Glomerular endothelial cell (primary cell): ENCODE data around the gene CSNK1G1. TPM values are rescaled to one million over a fixed set of nuclear protein-coding genes. Genes with fewer than 3 reads are reported as not detected.
A peak's percentile ranks its signal among the peaks of the same experiment; 100 is the strongest.
"Not testable (repeated sequence)": the region's sequence is repeated elsewhere in the genome, so short reads cannot be mapped to it uniquely, and the experiment has no call there.

Experiments used
- DNase-seq: peaks from one replicate; pipeline ENCODE4 v3.0.0-alpha.2; 2011; ENCODE audit warnings: low read depth, low spot score; ENCODE audit errors: extremely low read depth
- total RNA-seq: library from RNA; depleted of rRNA; stranded (reverse); fragments of >200 nt; gene quantifications from 2 replicates; pipeline ENCODE4 v1.2.3, GENCODE V29; 2015

CSNK1G1 gene
- total RNA-seq: 27.2 and 41.9 TPM in 2 replicates

DNA sequence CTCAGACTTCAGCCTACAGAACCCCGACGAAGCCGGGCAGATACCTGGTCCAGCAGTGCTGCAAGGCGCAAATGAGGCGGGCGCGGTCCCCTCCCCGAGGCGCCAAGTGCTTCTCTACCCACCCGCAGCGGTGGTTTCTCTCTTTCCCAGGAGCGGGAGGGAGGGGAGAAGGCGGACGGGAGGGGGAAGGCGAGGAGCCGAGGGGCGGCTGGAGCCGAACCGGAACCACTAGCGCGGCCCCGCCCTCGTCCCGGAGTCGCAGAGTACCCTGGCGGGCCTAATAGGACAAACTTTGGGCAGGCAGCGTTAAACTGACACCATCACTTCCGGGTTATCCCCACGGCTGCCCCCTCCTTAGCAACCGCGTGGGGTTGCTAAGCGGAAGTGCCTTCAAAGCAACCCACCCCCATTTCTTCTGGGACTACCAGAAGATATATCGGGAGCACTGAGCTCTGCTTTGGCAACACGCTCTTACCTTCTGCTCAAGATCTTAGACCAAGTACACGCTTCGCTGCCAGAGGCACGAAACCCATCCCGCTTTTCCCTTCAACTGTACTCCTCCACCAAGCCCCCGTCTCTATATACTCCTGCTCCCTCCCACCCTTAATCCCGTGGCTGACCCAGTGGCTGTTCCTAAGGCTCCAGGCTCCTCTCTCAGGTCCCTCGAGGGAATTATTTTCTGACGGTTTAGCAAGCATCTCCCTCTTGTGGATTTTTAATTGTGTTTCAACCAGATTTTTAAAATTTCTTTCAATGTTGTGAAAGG lies at the start of gene CSNK1G1:
Gene CSNK1G1 (minus strand): TSS at position 230 of the 766 bp plus-strand sequence. CDS start 55,674 bp downstream, outside the sequence.
- DNase-seq: peak; percentile 84

DNA sequence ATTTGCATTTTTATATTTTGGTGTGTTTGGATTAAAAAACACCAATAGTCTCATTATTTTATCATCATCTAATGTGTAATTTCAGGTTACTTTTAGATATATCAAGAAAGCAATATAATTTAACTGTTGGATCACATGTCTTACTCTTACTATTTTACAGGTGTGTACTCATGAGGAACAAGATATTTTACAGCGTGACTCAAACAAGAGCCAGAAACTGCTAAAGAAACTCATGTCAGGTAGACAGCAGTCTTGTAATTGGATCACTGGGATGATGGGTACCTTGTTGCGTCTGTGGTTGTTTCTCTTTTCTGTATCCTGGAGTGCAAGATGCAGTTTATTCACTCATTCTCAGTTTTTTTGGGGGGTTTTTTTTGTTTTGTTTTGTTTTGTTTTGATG lies 44.6 kb upstream of the CSNK1G1 start:
- no peak for DNase-seq

DNA sequence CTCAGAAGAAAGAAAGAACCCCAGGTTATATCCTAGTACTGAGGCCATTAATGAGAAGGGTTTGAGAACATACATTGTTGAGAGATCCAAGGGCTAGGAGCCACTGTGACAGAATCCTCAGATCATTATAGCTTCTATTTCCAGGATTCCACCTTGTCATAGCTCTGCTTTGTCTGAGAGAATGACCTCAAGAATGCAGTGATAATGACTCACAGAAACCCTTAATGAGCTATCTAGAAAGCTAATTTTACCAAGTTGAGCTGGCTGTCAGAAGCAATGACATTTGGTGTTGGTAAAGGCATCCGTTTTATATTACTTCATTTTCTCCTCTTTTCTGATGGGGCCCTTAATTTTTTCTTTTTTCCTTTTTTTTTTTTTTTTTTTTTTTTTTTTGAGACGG lies 42.6 kb upstream of the CSNK1G1 start:
- DNase-seq: no peak

DNA sequence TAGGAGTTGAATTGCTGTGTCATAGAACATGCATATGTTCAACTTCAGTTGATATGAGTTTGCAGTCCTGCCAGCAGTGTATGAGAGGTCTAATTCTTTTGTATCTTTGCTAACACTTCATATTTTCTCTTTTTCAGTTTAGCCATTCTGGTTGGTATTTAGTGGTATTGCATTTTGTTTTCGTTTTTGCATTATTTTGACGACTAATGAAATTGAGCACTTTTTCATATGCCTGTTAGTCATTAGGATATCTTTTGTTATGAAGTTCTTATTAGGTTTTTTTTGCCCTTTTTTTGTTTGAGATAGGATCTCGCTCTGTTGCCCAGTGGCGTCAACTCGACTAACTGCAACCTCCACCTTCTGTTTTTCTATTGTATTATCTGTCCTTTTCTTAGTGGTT lies 40.8 kb upstream of the CSNK1G1 start:
- no peak for DNase-seq

DNA sequence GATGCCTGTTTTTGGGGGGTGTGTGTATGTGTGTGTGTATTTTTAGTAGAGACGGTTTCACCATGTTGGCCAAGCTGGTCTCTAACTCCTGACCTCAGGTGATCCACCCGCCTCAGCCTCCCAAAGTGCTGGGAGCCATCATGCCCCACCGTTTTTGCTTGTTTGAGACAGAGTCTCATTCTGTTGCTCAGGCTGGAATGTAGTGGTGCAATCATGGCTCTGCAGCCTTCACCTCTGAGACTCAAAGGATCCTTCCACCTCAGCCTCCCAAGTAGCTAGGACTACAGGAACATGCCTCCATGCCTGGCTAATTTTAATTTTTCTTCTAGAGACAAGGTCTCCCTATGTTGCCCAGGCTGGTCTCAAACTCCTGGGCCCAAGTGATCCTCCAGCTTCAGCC lies 36.5 kb upstream of the CSNK1G1 start:
- not testable (repeated sequence) for DNase-seq

DNA sequence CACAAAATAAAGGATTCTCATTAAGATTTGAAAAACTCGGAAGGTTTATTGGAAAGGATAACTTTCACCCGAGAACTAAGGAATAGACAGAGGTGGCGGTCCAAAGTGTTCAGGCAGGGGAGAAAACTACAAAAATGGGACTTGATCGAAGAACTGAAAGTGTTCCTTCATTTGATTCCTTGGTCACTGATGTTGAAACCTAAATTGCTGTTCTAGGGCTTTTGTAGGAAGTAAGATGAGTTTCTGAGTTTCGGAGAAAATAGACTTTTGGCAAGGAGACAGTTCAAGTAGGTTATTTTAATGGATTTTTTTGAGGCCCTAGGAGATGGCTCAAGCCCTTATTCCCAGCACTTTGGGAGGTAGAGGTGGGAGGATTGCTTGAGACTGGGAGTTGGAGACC lies 33.1 kb upstream of the CSNK1G1 start:
- no peak for DNase-seq

DNA sequence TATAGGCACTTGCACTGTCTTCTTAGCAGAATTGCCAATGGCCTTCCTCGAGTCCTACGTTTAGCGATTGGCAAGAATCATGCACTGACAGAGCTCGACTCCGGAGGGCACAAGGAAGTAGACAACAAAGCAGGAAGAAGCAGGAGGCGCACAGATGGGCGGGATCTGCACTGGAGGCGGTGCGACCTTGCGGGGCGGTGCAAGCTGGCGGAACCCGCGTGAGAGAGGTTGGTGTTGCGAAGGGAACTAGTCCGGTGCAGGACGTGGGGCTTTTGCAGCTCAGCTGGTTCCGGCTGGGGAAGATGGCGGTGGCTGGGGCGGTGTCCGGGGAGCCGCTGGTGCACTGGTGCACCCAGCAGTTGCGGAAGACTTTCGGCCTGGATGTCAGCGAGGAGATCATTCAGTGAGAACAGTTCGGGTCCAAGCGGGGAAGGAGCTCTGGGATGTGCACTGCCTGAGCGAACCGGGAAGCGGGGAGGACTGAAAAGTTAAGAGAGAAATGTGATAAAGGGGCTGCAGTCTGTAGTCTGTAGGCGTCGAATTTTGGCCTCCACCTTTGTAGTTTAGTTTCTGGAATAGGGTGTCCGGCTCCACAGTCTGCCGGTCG lies 31.7 kb upstream of the CSNK1G1 start, which contains the start of gene TRIP4:
Gene TRIP4 (plus strand): TSS at position 275 of the 607 bp plus-strand sequence. CDS start 28 bp downstream, at position 303.
- DNase-seq: peak; percentile 77

DNA sequence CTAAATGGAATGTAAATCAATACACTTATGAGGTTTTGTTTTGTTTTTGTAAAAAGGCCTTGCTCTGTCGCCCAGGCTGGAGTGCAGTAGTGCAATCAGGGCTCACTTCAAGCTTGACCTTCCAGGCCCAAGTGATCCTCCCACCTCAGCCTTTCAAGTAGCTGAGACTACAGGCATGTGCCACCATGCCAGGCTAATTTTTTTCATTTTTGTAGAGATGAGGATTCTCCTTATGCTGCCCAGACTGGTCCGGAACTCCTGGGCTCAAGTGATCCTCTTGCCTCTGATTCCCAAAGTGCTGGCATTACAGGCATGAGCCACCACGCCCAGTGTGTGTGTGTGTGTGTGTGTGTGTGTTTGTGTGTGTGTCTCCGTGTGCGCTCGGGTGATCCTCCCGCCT lies 30.3 kb upstream of the CSNK1G1 start:
- no peak for DNase-seq

DNA sequence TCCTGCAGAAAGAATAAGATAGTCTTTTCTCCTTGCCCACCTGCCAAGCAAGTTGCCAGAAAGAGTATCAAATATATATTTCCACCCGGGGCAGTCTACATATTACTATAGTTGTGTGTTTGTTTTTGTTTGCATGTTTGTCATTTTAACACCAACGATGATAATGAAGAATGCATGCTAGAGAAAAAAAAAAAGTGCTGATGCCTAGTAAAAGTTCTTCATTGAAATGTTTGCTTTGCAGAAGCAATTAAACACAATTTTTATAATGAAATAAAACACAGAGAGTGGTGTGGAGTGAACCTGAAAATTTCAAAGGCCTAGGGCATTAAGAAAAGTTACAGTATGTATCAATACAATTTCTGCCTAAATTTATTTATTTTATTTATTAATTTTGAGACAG lies 27.8 kb upstream of the CSNK1G1 start:
- DNase-seq: no peak

DNA sequence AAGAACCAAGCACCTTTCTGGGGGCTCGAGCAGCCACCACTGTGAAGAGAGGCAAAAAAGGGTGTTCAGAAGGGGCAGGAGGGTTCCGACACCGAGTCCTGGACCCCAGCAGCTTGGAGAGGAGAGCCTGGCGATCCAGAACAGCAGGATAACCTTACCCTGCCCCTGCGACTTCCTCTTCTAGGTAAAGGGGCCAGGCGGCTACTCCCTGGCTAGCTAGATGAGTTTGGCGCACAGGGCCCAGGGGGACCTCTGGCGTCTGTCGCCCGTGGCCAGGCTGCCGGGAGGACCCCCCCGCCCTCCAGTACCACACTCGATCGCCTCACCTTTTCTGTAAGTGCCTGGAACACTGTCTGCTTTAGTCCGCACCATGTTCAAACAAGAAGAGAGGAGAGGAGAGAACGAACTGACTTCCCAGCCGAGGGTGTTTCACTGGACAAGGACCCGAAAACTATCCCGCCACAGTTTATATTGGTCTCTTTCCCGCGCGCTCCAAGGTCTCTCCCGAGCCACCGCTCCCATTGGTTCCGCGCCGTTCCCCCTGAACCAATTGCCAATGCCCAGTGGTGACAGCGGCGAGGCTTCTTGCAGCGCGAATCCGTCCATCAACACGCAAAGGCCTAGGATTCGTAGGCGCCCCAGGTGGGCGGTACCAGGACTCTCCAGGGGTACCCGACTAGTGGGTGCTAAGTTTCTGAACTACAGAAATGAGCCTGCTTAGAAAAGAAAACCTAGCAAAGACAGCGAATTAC lies 25.2 kb upstream of the CSNK1G1 start, which contains the start of gene PCLAF:
Gene PCLAF (minus strand): TSS at position 442 of the 752 bp plus-strand sequence. CDS start 70 bp downstream, at position 372.
- peak; percentile 64 for DNase-seq

DNA sequence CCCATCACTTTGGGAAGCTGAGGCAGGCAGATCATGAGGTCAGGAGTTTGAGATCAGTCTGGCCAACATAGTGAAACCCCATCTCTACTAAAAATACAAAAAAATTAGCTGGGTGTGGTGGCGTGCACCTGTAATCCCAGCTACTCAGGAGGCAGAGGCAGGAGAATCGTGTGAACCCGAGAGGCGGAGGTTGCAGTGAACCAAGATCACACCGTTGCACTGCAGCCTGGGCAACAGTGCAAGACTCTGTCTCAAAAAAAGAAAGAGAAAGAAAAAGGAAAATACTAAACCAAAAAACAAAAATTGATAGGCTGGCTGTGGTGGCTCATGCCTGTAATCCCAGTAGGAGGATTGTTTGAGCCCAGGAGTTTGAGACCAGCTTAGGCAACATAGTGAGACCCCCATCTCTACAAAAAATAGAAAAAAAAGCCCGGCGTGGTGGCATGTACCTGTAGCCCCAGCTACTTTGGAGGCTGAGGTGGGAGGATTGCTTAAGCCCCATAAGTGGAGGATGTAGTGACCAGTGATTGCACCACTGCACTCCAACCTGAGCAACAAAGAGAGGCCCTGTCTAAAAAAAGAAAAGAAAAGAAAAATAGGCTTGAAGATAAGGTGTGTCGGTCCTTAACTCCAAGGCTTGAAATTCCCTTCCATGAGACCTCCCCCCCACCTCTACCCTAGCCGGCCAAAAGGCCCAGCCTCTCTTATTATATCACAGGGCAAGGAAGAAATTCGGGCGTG lies 24.3 kb upstream of the CSNK1G1 start:
- not testable (repeated sequence) for DNase-seq

DNA sequence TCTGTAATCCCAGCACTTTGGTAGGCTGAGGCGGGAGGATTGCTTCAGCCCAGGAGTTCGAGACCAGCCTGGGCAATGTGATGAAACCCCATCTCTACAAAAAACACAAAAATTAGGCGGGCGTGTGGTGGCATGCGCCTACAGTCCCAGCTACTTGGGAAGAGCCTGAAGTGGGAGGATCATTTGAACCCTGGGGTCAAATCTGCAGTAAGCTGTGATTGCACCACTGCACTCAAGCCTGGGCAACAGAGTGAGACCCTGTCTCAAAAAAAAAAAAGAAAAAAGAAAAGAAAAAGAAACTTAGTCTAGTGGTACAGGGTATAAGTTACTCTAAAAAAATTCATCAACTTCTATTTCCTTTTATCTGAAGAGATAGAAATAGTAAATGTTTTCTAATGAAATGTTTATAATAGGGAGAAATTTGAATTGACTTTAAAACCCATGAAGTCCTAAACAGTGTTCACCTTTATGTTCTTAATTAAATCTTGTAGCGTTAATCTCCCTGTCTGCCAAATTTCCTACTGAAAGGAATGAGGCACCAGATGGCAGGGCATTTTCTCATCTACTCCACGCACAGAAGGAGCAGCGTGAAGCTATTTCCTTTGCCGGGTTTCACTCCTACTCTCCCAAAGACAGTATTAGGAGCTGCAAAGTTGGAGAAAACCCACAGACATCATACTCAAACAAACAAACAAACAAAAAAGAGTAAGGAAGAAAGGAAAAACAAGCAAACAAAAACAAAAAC lies 23.4 kb upstream of the CSNK1G1 start:
- DNase-seq: no peak

DNA sequence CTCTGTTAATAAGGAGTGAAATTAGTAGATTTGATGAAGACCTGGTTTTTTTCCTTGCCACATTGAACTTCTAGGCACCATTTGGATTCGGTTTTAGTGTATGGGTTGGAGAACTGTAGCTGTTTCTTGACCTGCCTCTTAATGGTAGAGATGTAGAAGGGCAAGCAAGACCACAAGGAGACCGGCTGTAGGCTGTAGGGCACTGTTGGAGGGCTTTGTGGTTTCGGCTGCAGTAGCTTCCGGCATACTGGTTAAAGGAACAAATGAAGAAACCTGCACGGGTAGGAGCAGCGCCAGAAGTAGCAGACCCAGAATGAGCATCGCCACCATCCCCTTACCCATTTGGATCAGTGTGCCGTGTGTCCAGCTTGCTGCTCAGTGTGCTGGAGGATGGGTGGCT lies 17.4 kb upstream of the CSNK1G1 start:
- no peak for DNase-seq

DNA sequence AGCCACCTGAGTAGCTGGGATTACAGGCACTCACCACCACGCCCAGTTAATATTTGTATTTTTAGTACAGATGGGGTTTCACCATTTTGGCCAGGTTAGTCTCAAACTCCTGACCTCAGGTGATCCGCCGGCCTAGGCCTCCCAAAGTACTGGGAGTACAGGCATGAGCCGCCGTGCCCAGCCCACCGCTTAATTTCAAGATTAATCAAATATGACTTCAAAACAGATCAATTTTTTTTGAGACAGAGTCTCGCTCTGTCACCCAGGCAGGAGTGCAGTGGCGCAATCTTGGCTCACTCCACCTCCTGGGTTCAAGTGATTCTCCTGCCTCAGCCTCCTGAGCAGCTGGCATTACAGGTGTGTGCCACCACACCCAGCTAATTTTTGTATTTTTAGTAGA lies 15.4 kb upstream of the CSNK1G1 start:
- DNase-seq: not testable (repeated sequence)

DNA sequence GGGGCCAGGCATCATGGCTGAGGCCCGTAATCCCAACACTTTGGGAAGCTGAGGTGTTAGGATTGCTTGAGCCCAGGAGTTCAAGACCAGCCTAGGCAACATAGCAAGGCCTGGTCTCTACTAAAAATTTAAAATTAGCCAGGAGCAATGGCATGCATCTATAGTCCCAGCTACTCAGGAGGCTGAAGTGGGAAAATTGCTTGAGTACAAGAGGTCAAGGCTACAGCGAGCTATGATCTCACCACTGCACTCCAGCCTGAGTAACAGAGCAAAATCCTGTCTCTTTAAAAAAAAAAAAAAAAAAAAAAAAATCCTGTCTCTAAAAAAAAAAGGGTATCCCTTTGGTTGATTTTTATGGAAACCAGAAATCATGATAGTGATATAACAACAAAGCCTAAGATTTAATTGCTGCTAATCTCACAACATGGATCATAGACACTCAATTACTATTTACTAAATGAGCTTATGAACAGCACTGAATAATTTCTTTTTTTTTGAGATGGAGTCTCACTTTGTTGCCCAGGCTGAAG lies 13.2 kb upstream of the CSNK1G1 start:
- no peak for DNase-seq

DNA sequence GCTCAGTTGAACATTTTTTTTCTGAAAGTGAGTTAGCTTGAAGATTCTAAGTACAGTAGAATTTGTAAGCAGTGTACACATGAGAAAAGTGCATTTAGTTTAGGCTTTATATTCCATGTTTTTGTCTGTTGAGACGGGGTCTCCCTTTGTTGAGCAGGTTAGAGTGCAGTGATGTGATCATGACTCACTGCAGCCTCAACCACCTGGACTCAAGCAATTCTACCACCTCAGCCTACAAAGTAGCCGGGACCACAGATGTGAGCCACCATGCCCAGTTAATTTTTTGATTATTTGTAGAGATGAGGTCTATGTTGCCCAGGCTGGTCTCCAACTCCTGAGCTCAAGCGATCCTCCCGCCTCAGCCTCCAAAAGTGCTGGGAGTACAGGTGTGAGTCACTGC lies 5.3 kb upstream of the CSNK1G1 start:
- no peak for DNase-seq

DNA sequence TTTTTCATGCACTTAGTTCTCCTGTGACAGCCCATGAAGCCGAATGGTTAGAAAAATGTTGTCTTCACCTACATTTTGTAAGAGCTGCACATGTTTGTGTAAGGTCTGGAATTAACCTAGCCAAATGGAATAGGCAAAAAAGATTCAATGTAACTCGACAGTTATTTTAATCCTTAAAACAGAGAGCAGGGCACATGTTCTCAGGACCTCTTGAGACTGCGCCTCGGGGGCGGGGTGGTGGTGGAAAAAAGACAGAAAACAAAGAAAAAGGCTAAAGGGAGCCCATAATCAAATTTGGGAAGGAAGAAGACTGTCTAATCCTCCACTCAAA lies 702 bp upstream of the CSNK1G1 start:
- no peak for DNase-seq

DNA sequence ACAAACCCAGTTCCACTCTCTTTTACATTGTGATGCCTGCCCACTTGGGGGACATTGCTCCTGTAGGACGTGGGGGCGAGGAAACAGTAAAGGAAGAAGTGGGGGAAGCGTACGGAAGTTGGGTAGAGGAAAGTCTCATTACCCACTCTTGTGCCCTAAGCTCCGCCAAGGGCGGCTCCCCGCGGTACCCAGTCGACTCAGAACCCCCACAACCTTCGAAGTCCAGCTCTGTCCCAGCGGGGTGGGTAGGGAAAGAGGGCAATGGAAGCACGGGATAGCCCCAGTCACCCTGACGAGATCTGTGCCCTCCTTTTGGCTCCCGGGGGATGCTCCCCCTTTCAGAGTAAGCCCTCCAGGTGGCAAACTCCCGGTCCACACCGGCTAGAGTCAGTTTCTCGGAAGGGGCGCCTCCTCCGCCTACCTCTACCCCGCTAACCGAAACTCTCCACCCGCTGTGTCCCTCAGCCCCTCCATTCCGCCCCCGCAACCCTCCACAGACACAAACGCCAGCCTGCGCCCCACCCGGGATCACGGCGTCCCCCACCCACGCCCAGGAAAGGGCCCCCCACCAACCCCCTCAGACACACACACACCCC lies 527 bp downstream of the CSNK1G1 start:
- DNase-seq: no peak

DNA sequence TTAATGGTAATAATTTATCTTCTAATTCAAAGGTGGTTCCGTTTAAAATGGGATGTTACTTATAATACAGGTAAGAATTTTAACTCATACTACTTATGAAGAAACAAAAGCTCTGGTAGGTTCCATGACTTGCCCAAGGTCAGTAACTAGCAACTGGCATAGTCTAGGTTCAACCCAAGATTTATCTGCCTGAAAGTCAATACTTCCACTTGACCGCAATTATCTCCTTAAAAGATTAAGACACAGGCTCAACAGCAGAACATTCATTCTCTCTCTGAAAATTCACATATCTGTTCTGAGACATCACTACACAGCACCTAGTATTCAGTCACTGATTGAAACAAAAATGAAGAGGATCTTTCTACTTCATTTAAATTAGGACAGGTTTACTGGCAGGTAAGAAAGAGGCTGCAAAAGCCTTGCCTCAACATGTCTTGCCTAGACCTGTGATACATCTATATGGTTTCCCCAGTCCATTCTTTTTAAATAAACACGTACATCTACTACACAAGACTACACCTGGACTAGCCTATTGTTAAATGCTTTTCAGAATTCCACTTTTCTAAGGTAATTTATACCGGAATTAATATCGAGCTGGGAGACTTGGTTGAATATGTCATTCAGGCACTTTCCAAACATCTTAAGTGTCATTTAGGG lies 1.2 kb downstream of the CSNK1G1 start:
- DNase-seq: no peak
